HepG2 (cell line): Measurements from ENCODE around the gene ST3GAL4. TPM values are rescaled to one million over a fixed set of nuclear protein-coding genes. Genes with fewer than 3 reads are reported as not detected.
A peak's percentile ranks its signal among the peaks of the same experiment; 100 is the strongest.

Experiments used
- ATAC-seq: fragments of 200-7000 bp; cut with Tn5 transposase; 3 replicates; pipeline ENCODE4 v1.9.1; 2020; ENCODE audit warnings: mild to moderate bottlenecking, moderate library complexity
- BruUV-seq: library from RNA; stranded (reverse); fragments of 400-500 nt; replicated peaks from 2 replicates; lab custom pipeline; 2021; lab: Mats Ljungman, UMichigan
- CTCF ChIA-PET: fragments of 300-600 bp; formaldehyde crosslinking; extraction: SDS; loops from one replicate; lab custom pipeline; 2021; ENCODE audit warnings: low total read pairs, inconsistent platforms, low intra/inter-chr PET ratio; lab: Yijun Ruan, JAX
- POLR2A ChIA-PET: fragments of 350-600 bp; sonication (Branson Sonifier 250); formaldehyde crosslinking; loops from one replicate; lab custom pipeline; 2020; ENCODE audit warnings: antibody characterized with exemption, inconsistent platforms; lab: Yijun Ruan, JAX
- DNase-seq: peaks from one replicate; pipeline ENCODE4 v3.0.0-alpha.2; 2015; ENCODE audit warnings: low spot score
- FAIRE-seq: peaks from 3 replicates; lab custom pipeline; 2011; peaks lifted over from hg19 to GRCh38; lab: Jason Lieb, UNC
- H2AFZ ChIP-seq: one replicate; pipeline ENCODE4 v1.6.1; 2011; ENCODE audit warnings: low read length, inconsistent platforms
- H3K27ac ChIP-seq: fragments of 300-600 bp; 3 replicates; pipeline ENCODE4 v1.8.0; 2011; ENCODE audit warnings: mixed run types, mild to moderate bottlenecking, mixed read lengths, low read length, inconsistent platforms; ENCODE audit not compliant: insufficient read depth; ENCODE audit errors: extremely low read length
- H3K27me3 ChIP-seq, 2 experiments: fragments of 200-600 bp in 1 of 2; 2 replicates in 1 of 2; 3 replicates in 1 of 2; pipeline versions ENCODE4 v1.6.0 to v1.8.0; 2011; ENCODE audit warnings: low read length in 2 of 2, mild to moderate bottlenecking in 2 of 2, moderate library complexity in 2 of 2, inconsistent platforms in 1 of 2; ENCODE audit not compliant: insufficient read depth in 2 of 2, control insufficient read depth in 1 of 2
- H3K36me3 ChIP-seq, 2 experiments: fragments of 200-600 bp in 1 of 2; replicated peaks in 1 of 2; 2 replicates in 1 of 2; 3 replicates in 1 of 2; pipeline versions ENCODE4 v1.5.1 to v1.8.0; 2011; ENCODE audit warnings: low read length in 2 of 2, inconsistent platforms in 1 of 2; ENCODE audit not compliant: insufficient read depth in 2 of 2, control insufficient read depth in 1 of 2
- H3K4me1 ChIP-seq: 2 replicates; pipeline ENCODE4 v1.5.1; 2012; ENCODE audit warnings: low read length, inconsistent platforms; ENCODE audit not compliant: insufficient read depth
- H3K4me2 ChIP-seq: 2 replicates; pipeline ENCODE4 v1.6.0; 2011; ENCODE audit warnings: low read depth, low read length, inconsistent platforms
- H3K4me3 ChIP-seq, 3 experiments: fragments of 200-600 bp in 1 of 3; sonication (generic), shearing (Covaris generic) in 1 of 3; replicated peaks in 1 of 3; 2 replicates each; pipeline ENCODE4 v1.5.1; 2011 to 2016; ENCODE audit warnings: low read length in 3 of 3, inconsistent platforms in 2 of 3, low read depth in 2 of 3, mild to moderate bottlenecking in 2 of 3, control low read depth in 1 of 3, mixed read lengths in 1 of 3; ENCODE audit not compliant: insufficient read depth in 1 of 3
- H3K79me2 ChIP-seq: one replicate; pipeline ENCODE4 v1.6.1; 2011; ENCODE audit warnings: low read length, inconsistent platforms; ENCODE audit not compliant: insufficient read depth
- H3K9ac ChIP-seq: 2 replicates; pipeline ENCODE4 v1.6.0; 2011; ENCODE audit warnings: mild to moderate bottlenecking, low read depth, low read length, inconsistent platforms; ENCODE audit not compliant: insufficient read depth
- H3K9me3 ChIP-seq: 2 replicates; pipeline ENCODE4 v1.5.1; 2012; ENCODE audit warnings: mild to moderate bottlenecking, low read length
- H4K20me1 ChIP-seq: 2 replicates; pipeline ENCODE4 v1.6.0; 2011; ENCODE audit warnings: inconsistent platforms, mild to moderate bottlenecking, low read length, moderate library complexity; ENCODE audit not compliant: insufficient read depth
- AGO1 ChIP-seq: fragments of 200-400 bp; formaldehyde crosslinking; IDR thresholded peaks from 2 replicates; pipeline ENCODE4 v1.6.1; 2017; ENCODE audit warnings: mild to moderate bottlenecking, low read depth, low read length, moderate library complexity; ENCODE audit not compliant: poor library complexity, severe bottlenecking
- ARNTL ChIP-seq: sonication (generic); formaldehyde crosslinking; IDR thresholded peaks from 2 replicates; pipeline ENCODE4 v1.4.0; 2020; ENCODE audit warnings: mild to moderate bottlenecking, missing genetic modification reagents
- ELF3 ChIP-seq: IDR thresholded peaks from 2 replicates; pipeline ENCODE4 v1.6.1; 2016; ENCODE audit warnings: missing genetic modification reagents, missing compliant biosample characterization
- FOXO1 ChIP-seq: sonication (generic); formaldehyde crosslinking; IDR thresholded peaks from 2 replicates; pipeline ENCODE4 v1.4.0; 2020; ENCODE audit warnings: missing genetic modification reagents
- MEIS2 ChIP-seq: sonication (generic); formaldehyde crosslinking; IDR thresholded peaks from 2 replicates; pipeline ENCODE4 v1.9.0; 2021; ENCODE audit warnings: mild to moderate bottlenecking, missing genetic modification reagents
- SCMH1 ChIP-seq: sonication (generic); formaldehyde crosslinking; IDR thresholded peaks from 2 replicates; pipeline ENCODE4 v1.9.0; 2021; ENCODE audit warnings: missing genetic modification reagents, mild to moderate bottlenecking, borderline replicate concordance
- TAF15 ChIP-seq: fragments of 200-400 bp; formaldehyde crosslinking; IDR thresholded peaks from one replicate; pipeline ENCODE4 v1.6.1; 2018; ENCODE audit warnings: mild to moderate bottlenecking, low read depth, low read length; ENCODE audit not compliant: poor library complexity, severe bottlenecking
- ZBTB21 ChIP-seq: sonication (generic); formaldehyde crosslinking; IDR thresholded peaks from 2 replicates; pipeline ENCODE4 v1.4.0; 2020; ENCODE audit warnings: missing genetic modification reagents
- ZFP36 ChIP-seq: fragments of 150-350 bp; IDR thresholded peaks from 2 replicates; pipeline ENCODE4 v1.6.1; 2018; ENCODE audit warnings: borderline replicate concordance, low read length, low read depth; ENCODE audit not compliant: partially characterized antibody
- ZFX ChIP-seq: sonication (generic); formaldehyde crosslinking; IDR thresholded peaks from 2 replicates; pipeline ENCODE4 v1.4.0; 2020; ENCODE audit warnings: mild to moderate bottlenecking, low read depth, missing genetic modification reagents, moderate library complexity
- ZNF234 ChIP-seq: sonication (generic); formaldehyde crosslinking; conservative IDR thresholded peaks from 2 replicates; pipeline ENCODE4 v1.5.1; 2020; ENCODE audit warnings: mild to moderate bottlenecking, missing genetic modification reagents
- ZNF652 ChIP-seq: IDR thresholded peaks from 2 replicates; pipeline ENCODE4 v1.6.1; 2016; ENCODE audit warnings: low read depth, borderline replicate concordance
- ZNF761 ChIP-seq: sonication (generic); formaldehyde crosslinking; conservative IDR thresholded peaks from 2 replicates; pipeline ENCODE4 v1.4.0; 2020; ENCODE audit warnings: mild to moderate bottlenecking, missing genetic modification reagents
- WGBS: methylation state at CpG from one replicate; pipeline ENCODE4 v1.1.6; 2017; ENCODE audit warnings: low lambda C conversion rate; 5-methylcytosine and 5-hydroxymethylcytosine counted together
- in situ Hi-C: cut with HindIII; loops from 2 replicates; pipeline ENCODE4 v1.10.0; 2017; ENCODE audit warnings: low pct_unique_long_range_greater_than_20kb; ENCODE audit not compliant: extremely low pct_ligation_motif_present
- intact Hi-C: fragments of 100-400 bp; cut with micrococcal nuclease; formaldehyde crosslinking; loops from one replicate; pipeline ENCODE4 v1.10.0; 2022; ENCODE audit not compliant: unreplicated experiment
- polyA plus RNA-seq, 8 experiments: library from polyadenylated mRNA; depleted of rRNA in 3 of 8; stranded (reverse) in 7 of 8; unstranded in 1 of 8; fragments of >200 nt; fragmentation: Illumina TruSeq in 4 of 8; extraction: Trizol in 4 of 8; gene quantifications; 2 replicates each; pipeline versions ENCODE4 v1.2.1 to v1.2.3, GENCODE V29; 2011 to 2016; ENCODE audit warnings: low read depth in 4 of 8, missing spikeins in 1 of 8, mixed read lengths in 1 of 8; ENCODE audit not compliant: insufficient read depth in 1 of 8
- total RNA-seq, 5 experiments: library from RNA; depleted of rRNA; stranded (reverse); fragments of >200 nt; fragmentation: Illumina TruSeq; extraction: Trizol; gene quantifications; 2 replicates each; pipeline ENCODE4 v1.2.3, GENCODE V29; 2016; ENCODE audit warnings: low read depth in 1 of 5
- TF ChIP-seq, protein P1 (sequence below): sonication (generic); formaldehyde crosslinking; IDR thresholded peaks from 2 replicates; pipeline ENCODE4 v1.4.0; 2020; ENCODE audit warnings: missing genetic modification reagents, borderline replicate concordance
- TF ChIP-seq, protein P2 (sequence below): sonication (generic); formaldehyde crosslinking; IDR thresholded peaks from 2 replicates; pipeline ENCODE4 v1.8.0; 2022; ENCODE audit warnings: mild to moderate bottlenecking, missing genetic modification reagents; ENCODE audit not compliant: insufficient replicate concordance
- TF ChIP-seq, protein P3 (sequence below): sonication (generic); formaldehyde crosslinking; IDR thresholded peaks from 2 replicates; pipeline ENCODE4 v1.9.0; 2022; ENCODE audit warnings: low read depth, missing genetic modification reagents

Gene ST3GAL4
- total and polyA plus RNA-seq, 2 of the 13 experiments (the other 11 are each of a cell fraction or from before 2014, with no cell fraction given), result 9.1 to 13.3 TPM

DNA sequence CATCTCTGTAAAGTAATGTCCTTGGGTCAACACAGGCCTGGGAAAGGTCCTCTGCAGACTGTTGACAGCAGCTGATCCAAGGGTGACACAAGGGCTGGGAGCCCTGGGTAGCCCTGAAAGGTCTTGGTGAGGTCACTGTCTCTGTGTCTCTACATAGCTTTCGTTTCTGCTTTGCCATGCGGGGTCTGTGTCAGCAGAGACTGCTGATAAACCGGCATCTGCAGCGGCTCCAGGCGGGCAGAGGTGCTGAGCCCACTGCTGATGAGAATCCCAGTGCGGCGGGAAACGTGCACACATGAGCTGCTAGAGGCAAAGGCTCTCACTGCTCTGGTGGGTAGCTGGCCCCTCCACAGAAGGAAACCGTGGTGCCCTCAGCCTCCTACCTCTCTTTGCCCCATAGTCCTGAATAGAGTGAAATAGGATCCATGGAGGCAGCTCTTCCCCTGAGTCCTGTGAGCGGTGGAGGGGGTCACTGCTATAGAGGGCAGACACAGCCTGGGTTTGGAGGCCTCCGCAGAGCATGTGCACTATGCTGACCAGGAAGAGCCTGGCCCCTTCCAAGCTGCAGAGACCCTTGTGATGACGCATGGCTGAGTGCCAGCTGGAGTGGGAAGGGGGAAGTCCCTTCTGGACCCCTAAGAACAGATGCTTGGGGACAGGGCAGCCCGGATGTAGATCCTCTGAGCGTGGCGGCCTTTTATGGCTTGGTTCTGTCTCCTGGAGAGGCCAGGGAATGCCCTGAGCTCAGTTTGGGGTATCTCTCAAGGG is 17.8 kb upstream of the ST3GAL4 start (continued):
- TF ChIP-seq, protein P1, sequence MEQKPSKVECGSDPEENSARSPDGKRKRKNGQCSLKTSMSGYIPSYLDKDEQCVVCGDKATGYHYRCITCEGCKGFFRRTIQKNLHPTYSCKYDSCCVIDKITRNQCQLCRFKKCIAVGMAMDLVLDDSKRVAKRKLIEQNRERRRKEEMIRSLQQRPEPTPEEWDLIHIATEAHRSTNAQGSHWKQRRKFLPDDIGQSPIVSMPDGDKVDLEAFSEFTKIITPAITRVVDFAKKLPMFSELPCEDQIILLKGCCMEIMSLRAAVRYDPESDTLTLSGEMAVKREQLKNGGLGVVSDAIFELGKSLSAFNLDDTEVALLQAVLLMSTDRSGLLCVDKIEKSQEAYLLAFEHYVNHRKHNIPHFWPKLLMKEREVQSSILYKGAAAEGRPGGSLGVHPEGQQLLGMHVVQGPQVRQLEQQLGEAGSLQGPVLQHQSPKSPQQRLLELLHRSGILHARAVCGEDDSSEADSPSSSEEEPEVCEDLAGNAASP, result peak; percentile 18; the same call in 1 of the 2 replicates
- no peak for TF ChIP-seq AGO1
- peak; percentile 53 for TF ChIP-seq ZFX
- TF ChIP-seq ELF3, result no peak
- no peak for TF ChIP-seq ZFP36
- TF ChIP-seq SCMH1 (CRISPR knock-in tag), result no peak
- no peak for TF ChIP-seq ZBTB21 (CRISPR knock-in tag)

DNA sequence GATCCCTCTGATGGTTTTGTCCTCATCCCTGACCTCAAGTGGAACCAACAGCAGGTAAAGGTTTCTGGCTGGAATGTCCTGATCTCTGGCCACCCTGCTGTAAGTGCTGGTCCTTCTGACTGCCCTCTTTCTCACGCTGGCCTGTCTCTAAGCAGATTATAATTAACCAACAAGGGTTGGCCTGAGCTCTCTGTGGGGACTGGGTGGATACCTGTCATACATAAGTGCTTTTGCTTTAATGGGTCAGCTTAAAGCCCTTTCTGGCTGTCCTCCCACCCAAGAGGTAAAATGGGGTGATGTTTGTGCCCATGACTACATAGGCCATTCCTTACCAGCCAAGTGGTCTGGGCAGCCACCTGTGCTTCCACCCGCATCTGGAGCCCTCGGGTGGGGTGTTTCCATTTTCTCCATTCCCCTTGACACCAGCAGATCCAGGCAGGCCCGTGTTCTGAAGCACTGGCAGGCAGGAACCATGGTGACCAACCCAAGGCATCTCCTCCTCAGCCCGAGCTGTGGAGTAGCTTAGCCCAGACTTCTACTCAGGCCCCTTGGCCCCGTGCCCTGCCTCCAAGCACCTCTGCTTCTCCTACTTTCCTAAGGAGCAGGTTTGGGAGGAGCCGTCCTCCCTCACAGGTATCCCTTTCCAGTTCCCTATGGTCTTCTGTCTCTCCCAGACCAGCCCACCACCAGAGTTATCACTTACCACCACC is 17.0 kb upstream of the ST3GAL4 start:
- no peak for FAIRE-seq
- Histone ChIP-seq H3K36me3 (peaks cover 12 to 28% of the 10 kb centered on the region in 2 experiments; a peak in 4 of 5 replicates), H4K20me1 (no peaks in the 10 kb centered on the region), H3K27ac (no peak overlapping the region), H2AFZ (no peak overlapping the region), H3K9ac (no peak overlapping the region), H3K4me3 (no peak overlapping the region), H3K79me2 (no peaks in the 10 kb centered on the region), H3K4me1 (peaks cover 24% of the 10 kb centered on the region), H3K4me2 (no peak overlapping the region), H3K9me3 (no peaks in the 10 kb centered on the region), H3K27me3 (no peaks in the 10 kb centered on the region)
- 93% methylated on average over 5 of the region's 7 CpGs for WGBS
- in situ Hi-C loops, result no loop called here
- ATAC-seq, result no peak
- no peak for DNase-seq
- BruUV-seq, result no TSS peak
- intact Hi-C loops, result no loop called here
- CTCF ChIA-PET, result no interaction called here
- POLR2A ChIA-PET, result no interaction called here
- TF ChIP-seq, protein P2, sequence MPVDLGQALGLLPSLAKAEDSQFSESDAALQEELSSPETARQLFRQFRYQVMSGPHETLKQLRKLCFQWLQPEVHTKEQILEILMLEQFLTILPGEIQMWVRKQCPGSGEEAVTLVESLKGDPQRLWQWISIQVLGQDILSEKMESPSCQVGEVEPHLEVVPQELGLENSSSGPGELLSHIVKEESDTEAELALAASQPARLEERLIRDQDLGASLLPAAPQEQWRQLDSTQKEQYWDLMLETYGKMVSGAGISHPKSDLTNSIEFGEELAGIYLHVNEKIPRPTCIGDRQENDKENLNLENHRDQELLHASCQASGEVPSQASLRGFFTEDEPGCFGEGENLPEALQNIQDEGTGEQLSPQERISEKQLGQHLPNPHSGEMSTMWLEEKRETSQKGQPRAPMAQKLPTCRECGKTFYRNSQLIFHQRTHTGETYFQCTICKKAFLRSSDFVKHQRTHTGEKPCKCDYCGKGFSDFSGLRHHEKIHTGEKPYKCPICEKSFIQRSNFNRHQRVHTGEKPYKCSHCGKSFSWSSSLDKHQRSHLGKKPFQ (CRISPR knock-in tag), result no peak
- TF ChIP-seq ZNF652 (CRISPR knock-in tag) (no peak), ARNTL (no peak), MEIS2 (CRISPR knock-in tag) (no peak), ZNF234 (CRISPR knock-in tag) (no peak), ZNF761 (CRISPR knock-in tag) (no peak), FOXO1 (CRISPR knock-in tag) (no peak), TAF15 (no peak)
- TF ChIP-seq, protein P3, sequence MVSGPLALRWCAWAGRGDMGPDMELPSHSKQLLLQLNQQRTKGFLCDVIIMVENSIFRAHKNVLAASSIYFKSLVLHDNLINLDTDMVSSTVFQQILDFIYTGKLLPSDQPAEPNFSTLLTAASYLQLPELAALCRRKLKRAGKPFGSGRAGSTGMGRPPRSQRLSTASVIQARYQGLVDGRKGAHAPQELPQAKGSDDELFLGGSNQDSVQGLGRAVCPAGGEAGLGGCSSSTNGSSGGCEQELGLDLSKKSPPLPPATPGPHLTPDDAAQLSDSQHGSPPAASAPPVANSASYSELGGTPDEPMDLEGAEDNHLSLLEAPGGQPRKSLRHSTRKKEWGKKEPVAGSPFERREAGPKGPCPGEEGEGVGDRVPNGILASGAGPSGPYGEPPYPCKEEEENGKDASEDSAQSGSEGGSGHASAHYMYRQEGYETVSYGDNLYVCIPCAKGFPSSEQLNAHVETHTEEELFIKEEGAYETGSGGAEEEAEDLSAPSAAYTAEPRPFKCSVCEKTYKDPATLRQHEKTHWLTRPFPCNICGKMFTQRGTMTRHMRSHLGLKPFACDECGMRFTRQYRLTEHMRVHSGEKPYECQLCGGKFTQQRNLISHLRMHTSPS, result no peak
